ENCODE results near the gene NRAS.
"Not testable (repeated sequence)": the region's sequence is repeated elsewhere in the genome, so short reads cannot be mapped to it uniquely, and the experiment has no call there.

NRAS gene

GRCh38 chr1:114716304-114717170 lies at the start of gene NRAS:
TSS of gene NRAS (minus strand) at chr1:114716771. CDS start at chr1:114716160, 611 bp downstream.
- peak; percentile 93 to 95 for DNase-seq (ENCODE audit: low read depth in 2 of 2)

DNA sequence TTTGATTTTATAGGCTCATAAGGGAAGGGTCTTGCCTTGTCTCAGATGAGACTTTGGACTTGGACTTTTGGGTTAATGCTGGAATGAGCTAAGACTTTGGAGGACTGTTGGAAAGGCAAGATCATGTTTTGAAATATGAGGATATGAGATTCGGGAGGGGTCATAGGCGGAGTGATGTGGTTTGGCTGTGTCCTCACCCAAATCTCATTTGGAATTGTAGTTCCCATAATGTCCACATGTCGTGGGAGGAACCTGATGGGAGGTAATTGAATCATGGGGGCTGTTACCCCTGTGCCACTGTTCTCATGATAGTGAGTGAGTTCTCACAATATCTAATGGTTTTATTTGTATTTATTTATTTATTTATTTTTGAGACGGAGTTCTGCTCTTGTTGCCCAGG lies 48.1 kb upstream of the NRAS start:
- DNase-seq (ENCODE audit: low read depth in 2 of 2), result no peak

GRCh38 chr1:114758256-114758832 lies 41.8 kb upstream of the NRAS start:
- no peak for DNase-seq (ENCODE audit: low read depth in 2 of 2)

DNA sequence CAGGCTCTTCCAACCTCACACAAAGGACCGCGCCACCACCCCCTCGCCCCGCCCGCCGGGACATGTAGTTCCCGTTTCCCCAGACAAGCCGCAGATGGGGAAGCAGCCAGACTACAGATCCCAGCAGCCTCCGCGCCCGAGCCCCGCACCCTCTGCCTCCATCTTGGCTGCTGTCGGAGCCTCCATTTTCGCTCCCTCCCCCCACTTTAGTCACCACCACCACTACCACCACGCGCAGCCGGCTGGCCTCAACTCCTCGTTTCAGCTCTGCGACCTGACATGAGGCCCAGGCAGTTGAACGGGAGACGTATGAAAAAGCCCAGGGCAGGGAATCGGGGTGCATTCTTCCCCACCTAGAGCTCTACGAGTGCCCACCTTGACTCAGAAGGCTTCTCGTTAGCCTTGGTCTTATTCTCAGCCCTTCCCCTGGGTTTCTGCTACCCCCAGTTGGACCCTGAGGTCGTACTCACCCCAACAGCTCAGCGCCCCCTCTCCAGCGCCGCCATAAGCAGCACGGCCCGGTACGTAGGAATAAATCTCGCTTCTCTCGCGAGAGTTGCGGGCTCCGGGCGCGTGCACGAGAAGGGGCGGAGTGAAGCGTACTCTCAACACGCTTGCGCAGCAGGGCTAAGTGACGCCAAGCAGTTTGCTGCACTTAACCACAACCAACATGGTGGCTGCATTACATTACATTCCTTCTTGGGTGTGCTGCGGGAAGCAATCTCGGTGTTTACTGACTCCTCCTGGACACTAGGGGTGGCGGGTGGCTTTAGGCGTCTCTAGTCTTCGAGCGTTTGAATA lies 41.1 kb upstream of the NRAS start, which contains the start of gene CSDE1:
TSS of gene CSDE1 (minus strand) at position 530 of the 801 bp plus-strand sequence. CDS start 18,094 bp downstream, outside the sequence.
- DNase-seq (ENCODE audit: low read depth in 2 of 2), result peak; percentile 95 to 96

DNA sequence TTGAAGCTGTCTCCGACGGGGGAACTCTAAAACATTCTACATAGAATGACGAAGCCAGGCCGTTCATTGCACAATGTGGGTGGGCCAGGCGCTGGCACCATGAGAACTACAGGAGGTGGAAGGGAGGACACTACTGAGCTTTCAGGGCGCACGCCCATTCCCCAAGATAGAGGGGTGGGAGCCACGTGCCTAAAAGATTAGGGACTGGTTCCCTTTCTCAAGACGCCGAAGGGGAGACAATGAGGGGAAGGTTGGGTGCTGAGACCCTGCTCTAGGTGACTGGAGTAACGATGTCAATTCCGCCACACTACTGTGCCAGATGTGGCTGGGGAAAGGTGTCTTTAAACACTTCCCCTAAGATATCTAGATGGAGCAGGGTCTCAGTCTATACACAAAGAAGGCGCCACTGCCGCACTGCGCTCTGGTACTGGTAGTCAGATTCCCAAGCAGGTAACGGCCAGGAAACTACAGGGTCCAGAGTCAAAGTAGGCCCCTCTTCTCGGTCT lies 40.4 kb upstream of the NRAS start:
- DNase-seq (ENCODE audit: low read depth in 2 of 2), result no peak

- no peak for DNase-seq (ENCODE audit: low read depth in 2 of 2)
Measured at GRCh38 chr1:114756009-114756892, 39.7 kb upstream of the NRAS start.

GRCh38 chr1:114755006-114755931 lies 38.7 kb upstream of the NRAS start:
- DNase-seq (ENCODE audit: low read depth in 2 of 2), result no peak

DNA sequence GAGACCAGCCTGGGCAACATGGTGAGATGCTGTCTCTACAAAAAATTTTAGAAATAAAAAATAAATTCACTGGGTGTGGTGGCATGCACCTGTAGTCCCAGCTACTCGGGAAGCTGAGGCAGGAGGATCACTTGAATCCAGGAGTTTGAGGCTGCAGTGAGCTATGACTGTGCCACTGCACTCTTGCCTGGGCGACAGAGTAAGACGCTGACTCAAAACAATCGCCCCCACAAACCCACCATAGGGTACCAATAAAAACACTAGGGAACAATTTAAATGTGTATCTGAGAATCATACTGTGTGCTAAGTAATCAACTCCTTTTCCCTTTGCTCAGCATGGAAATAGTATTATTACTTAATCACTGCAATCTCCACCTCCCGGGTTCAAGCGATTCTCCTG lies 37.1 kb upstream of the NRAS start:
- not testable (repeated sequence) for DNase-seq (ENCODE audit: low read depth in 2 of 2)

- DNase-seq (ENCODE audit: low read depth in 2 of 2), result no peak
Measured at GRCh38 chr1:114753143-114753542, 36.6 kb upstream of the NRAS start.

DNA sequence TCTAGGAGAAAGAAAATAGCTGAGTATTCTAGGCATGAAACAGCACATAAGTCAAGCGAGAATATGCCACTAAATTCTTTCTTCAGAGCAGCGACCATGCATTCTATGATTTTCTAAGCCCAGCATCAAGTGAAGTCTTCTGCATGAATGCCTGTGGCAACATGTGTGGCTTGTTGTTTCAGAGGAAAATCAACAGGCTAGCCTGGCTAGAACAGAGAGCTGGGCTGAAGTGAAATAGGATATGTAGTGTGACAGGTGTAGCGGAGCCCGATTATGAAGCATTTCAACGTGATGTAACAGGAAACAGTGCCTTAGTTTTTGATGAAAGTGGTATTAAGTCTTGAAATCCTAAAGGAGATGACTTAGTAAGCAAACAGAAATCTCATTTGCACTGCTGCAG lies 34.2 kb upstream of the NRAS start:
- no peak for DNase-seq (ENCODE audit: low read depth in 2 of 2)

GRCh38 chr1:114749835-114750234 lies 33.3 kb upstream of the NRAS start:
- no peak for DNase-seq (ENCODE audit: low read depth in 2 of 2)

GRCh38 chr1:114746450-114747121 lies 30.0 kb upstream of the NRAS start:
- no peak for DNase-seq (ENCODE audit: low read depth in 2 of 2)

DNA sequence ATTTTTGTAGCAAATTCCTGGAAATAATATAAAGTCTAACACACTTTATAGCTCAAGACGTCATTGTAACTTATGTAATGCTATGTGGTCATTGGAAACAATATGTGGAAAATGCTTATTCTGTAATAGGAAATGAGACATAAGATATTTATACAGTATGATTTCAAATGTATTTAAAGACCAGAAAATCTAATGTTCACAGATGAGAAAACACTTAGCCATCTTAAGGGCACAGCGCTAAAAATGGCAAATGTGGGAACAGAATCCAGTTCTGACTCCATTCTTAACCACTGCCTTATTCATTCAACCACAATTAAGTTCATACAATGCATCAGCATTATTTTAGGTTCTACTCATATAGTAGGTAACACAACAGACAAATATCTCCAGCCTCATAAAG lies 28.7 kb upstream of the NRAS start:
- no peak for DNase-seq (ENCODE audit: low read depth in 2 of 2)

DNA sequence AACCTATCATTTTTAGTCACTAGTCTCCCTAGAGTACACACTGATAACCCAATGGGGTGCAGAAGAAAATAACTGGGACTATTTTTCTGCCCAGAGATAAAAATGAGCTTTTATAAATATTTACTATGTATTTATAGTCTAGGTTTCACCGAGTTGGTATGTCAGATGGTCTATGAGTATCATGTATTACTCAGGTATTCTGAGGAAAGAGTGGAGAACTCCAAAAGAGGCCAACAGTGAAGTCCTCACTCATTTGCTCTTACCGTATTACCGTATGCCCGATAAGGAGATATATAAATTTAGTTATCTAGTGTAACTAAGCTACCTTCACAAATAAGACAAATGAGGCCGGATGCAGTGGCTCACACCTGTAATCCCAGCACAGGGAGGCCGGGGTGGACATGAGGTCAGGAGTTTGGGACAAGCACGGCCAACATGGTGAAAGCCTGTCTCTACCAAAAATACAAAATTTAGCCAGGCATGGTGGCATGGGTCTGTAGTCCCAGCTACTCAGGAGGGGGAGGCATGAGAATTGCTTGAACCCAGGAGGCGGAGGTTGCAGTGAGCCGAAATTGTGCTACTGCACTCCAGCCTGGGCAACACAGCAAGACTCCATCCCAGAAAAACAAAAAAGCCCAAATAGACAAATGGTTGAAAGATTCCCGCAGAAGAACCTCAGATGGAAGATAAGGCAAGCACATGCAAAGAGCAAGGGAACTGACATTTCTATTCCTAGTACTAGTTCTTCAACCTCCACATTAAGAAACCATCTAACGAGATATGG lies 25.6 kb upstream of the NRAS start:
- no peak for DNase-seq (ENCODE audit: low read depth in 2 of 2)

DNA sequence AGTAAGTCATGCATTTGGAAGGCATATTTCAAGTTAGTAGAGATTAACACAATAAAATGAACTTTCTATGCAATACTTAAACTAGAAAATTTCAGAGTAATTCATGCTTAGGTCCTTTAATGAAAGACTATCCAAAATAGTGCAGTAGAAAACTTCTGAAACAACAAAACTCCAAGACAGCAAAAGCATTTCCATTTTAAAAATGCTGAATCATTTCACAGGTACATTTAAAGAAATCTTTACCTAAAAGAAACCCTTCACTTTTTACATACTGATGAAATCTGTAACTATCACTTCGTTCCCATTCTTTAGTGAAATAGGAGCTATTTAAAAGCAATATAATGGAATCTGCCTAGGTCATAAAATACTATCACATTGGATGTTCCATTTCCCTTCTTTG lies 23.8 kb upstream of the NRAS start:
- DNase-seq (ENCODE audit: low read depth in 2 of 2), result no peak

- no peak for DNase-seq (ENCODE audit: low read depth in 2 of 2)
Measured at GRCh38 chr1:114737314-114737849, 20.8 kb upstream of the NRAS start.

DNA sequence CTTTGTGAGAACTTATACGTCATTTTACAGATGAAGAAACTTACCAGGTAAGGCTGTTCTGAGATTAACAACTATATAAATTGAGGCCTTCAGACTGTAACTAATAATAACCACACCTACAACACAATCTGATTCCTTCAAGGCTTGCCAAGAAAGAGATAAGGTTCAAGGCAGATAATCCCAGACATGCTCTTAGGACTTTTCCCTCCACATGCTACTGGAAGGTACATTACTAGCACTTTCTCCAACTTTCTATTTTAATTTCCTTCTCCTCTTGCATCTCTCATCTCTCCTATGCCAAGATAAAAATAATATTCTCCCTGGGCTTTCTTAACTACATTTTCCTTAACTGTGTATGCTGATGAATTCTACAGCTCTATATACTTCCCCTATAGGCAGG lies 18.9 kb upstream of the NRAS start:
- DNase-seq (ENCODE audit: low read depth in 2 of 2), result no peak

DNA sequence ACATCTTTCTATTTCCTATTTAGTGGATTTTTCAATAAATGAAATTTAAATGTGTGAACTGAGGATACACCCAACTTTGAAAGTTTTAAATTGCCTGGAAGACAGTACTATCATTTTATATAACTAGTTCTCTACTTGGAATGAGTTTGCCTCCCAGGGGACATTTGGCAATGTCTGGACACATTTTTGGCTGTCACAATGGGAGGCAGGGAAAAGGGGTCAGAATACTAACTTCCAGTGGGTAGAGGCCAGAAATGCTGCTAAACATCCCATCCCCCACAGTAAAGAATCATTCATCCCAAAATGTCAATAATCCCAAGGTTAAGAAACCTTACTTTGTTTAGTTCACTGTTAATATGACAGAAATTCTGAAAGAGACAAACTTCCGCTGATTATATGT lies 13.2 kb upstream of the NRAS start:
- no peak for DNase-seq (ENCODE audit: low read depth in 2 of 2)
